Hypothalamus (tissue), 51 donors: ENCODE data around the gene SLFN5.
A peak's percentile ranks its signal among the peaks of the same experiment; 100 is the strongest.
"Not testable (repeated sequence)": the region's sequence is repeated elsewhere in the genome, so short reads cannot be mapped to it uniquely, and the experiment has no call there.

Source experiments
- DNase-seq, 51 donors: peaks; one replicate each; lab custom pipeline; 2025; lab: John Stamatoyannopoulos, UW

SLFN5 gene

DNA sequence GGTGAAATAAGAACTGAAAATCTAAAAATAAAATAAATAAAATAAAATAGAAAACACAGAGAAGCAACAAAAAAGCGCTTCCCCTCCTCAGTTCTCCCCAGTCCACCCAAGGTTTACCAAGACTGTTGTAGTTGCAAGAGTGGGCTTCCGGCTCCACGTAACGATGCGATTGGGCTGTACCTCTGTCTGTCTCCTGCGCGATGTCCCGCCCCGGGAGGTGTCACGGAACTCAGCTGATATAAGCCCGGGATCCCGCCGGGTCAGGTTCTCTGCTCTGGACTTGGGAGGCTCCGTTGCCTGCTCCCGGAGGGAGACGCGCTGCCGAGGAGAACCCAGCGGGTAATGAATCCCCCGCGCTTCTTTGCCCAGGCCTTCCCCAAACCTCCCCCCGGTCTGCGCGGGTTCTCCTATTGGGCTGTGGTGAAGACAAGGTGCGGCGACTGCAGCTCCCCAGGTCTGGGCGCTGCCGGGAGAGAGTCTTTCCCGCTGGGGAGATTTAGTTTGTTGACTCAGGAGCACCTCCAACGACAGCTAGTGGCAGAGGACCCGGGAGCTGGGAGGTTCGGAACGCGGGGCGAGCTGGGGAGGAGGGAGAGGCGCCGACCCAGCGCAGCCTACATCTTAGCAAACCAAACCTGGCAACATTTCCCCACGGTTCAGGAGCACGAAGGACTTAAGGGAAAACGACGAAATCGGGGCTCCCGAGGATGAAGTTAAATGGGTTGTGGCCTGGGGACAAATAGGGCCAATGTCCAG, at the start of gene SLFN5:
Gene SLFN5, plus strand, starts transcription at position 268 of the 756 bp plus-strand sequence. CDS start 15,619 bp downstream, outside the sequence.
- peak; percentile 18 to 95 (median 75) for DNase-seq

GRCh38 chr17:35194001-35194400, 48.9 kb upstream of the SLFN5 start, which contains the start of gene SLC35G3:
Gene SLC35G3, minus strand, starts transcription at chr17:35194393. Its CDS starts 86 bp downstream, at chr17:35194307.
- DNase-seq, result not testable (repeated sequence)

- DNase-seq, result not testable (repeated sequence)
Observed at GRCh38 chr17:35195062-35195461, 47.8 kb upstream of the SLFN5 start.

- DNase-seq, result not testable (repeated sequence)
Observed at GRCh38 chr17:35202582-35202981, 40.3 kb upstream of the SLFN5 start.

DNA sequence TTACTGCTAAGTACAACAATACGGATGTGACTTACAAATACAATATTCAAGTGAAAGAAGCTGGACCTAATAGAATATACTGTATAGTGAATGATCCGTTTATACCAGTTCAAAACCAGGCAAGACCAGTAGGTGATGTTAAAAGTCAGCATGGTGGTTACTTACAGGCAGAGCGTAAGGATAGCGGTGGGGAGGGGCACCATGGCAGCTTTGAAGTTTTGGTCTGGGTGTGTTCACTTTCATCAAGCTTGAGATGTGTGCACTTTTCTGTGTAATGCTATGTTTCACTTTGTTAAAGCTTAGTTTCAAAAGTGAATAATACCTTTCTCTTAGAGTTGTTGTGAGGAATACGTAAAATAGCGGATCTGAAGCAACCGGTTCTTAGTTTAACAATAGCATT, 32.1 kb upstream of the SLFN5 start:
- no peak for DNase-seq

DNA sequence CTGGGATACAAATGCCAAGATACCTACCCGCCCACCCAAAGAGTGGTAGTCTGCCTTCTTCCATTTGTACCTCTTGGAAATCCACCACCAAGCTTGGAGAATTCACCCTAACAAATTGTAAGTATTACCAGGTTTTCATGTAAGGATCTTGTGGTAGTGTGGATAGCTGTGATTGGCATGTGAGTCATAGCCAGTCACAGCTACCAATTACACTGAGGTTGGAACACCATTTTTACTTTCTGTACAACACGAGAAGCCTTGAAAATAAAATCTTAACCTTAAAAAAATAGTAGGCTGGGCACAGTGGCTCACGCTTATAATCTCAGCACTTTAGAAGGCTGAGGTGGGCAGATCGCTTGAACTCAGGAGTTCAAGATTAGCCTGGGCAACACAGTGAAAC, 30.2 kb upstream of the SLFN5 start:
- DNase-seq, result no peak

DNA sequence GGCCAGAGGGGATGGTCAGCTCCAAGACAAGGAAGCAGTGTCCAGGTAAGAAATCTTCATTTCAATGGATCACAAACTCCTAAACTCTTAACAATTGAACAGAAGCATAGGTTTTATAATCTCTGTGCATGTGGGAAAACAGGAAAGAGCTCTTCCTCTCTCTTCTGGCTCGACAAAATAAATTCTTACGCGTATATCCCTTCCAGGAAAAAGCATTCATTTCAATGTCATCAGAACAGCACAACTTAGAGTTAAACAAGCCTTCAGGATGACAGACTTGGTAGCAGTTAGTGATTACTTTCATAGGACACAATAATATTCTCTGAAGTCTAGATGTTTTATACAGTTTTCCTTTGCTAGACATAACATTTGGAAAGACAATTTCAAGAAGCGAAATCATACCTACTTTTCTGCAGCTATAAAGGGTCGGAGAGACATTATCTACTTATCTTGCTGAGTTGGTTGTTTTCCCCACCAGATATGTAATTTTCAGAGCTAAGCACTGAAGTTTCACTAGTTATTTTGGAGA, 29.4 kb upstream of the SLFN5 start:
- DNase-seq, result no peak

GRCh38 chr17:35214192-35214591, 28.7 kb upstream of the SLFN5 start:
- no peak for DNase-seq

- DNase-seq, result no peak
Observed at GRCh38 chr17:35214631-35215273, 28.1 kb upstream of the SLFN5 start.

DNA sequence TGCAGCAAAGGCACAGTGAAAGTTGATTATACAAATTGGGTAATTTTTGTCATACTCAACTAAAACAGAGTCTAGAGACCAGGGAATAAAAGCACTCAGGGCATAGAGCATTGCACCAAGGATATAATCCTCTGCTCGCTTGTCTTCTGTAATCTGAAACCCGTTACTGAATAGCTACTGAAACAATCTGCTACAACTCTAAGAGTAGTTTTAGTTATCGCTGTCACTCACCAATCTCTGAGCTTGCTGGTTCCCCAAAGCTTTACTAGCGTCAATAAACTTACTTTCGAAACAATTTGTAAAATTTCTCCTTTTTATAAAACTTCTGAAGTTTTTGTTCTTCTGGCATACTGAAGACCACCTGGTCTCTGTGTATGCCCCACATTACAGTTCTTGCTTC, 25.8 kb upstream of the SLFN5 start:
- DNase-seq, result no peak

DNA sequence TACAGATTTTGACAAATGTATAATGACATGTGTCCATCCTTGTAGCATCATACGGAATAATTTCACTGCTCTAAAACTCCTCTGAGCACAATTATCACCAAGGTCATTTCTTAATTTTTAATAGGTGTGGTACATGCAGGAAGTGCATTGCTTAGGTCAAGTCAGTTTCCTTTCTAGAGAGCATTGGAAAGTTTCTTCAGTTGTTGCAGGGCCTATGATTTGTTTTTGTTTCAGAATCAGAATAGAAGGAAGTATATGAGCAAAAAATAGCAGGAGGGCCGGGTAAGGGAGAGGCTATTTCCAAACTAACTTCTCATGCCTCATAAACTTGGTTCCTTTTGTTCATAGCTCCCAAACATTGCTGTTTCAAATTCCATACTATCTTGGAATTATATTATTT, 24.0 kb upstream of the SLFN5 start:
- no peak for DNase-seq

- DNase-seq, result no peak
Observed at GRCh38 chr17:35222452-35222851, 20.4 kb upstream of the SLFN5 start.

DNA sequence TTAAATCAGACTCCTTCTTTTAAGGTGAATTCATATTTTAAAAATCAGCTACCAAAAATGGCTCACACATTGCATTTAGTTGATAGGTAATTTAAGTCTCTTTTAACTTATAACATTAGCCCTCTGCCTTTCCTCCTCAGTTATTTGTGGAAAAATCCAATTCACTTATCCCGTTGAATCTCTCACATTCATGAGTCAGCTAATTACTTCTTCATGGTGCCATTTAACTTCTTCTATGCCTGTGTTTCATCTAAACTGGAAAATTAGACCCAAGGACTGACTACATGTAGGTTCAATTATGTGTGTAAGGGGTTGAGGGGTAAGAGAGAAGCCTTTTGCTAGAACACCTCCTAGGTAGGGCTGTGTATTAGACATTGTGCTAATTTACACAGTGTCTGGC, 18.4 kb upstream of the SLFN5 start:
- no peak for DNase-seq

GRCh38 chr17:35227546-35227945, 15.3 kb upstream of the SLFN5 start:
- no peak for DNase-seq

- no peak for DNase-seq
Observed at GRCh38 chr17:35229638-35230037, 13.2 kb upstream of the SLFN5 start.

- DNase-seq, result not testable (repeated sequence)
Observed at GRCh38 chr17:35234315-35234714, 8.6 kb upstream of the SLFN5 start.

DNA sequence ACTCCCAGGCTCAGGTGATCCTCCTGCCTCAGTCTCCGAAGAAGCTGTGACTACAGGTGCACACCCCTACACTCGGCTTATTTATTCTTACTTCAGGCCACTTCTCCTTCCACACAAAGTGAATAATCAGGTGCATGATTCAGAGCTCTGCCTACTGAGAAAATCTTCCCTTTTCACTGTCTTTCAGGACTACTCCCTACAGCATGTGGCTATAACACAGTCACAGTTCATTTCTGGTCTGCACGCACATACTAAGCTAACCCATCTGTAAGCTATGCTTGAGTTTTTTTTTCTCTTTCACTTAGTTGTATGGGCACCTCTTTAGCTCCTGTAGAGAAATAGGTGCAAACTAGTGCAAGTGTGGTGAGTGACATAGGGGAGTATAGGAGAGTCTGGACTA, 7.6 kb upstream of the SLFN5 start:
- no peak for DNase-seq

GRCh38 chr17:35235917-35236316, 7.0 kb upstream of the SLFN5 start:
- DNase-seq, result no peak

- no peak for DNase-seq
Observed at GRCh38 chr17:35236821-35237220, 6.1 kb upstream of the SLFN5 start.

- DNase-seq, result no peak
Observed at GRCh38 chr17:35238821-35239220, 4.1 kb upstream of the SLFN5 start.

DNA sequence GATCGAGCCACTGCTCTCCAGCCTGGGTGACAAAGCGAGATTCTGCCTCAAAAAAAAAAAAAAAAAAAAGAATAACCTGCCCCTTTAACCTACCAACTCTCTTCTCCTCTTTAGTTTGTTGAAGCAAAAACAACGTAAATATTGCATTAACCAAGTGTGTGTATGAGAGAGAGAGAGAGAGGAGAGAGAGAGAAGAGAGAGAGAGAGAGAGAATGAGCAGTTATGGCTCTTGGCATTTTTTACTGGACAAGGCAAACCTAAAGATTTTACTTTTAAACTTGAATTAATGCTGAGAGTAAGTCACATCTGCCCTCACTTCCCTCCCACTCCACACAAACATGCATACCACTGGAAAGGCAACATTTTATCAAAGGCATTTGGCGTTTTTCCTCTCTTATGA, 3.0 kb upstream of the SLFN5 start:
- DNase-seq, result no peak

DNA sequence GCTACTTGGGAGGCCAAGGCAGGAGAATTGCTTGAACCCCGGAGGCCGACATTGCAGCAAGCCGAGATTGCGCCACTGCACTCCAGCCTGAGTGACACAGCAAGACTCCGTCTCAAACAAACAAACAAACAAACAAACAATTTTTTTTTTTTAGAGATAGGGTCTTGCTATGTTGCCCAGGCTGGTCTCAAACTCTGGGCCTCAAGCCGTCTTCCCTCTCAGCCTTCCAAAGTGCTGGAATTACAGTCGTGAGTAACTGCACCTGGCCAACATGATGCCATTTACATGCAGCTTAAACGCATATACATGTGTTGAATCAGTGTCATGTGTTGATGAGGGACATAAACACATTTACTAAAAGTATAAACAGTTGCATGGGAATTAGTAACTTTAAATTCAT, 2.0 kb upstream of the SLFN5 start:
- no peak for DNase-seq
